ENCODE measurements around the gene MOCS2. TPM values are rescaled to one million over a fixed set of nuclear protein-coding genes. Genes with fewer than 3 reads are reported as not detected.

MOCS2 gene
- polyA plus RNA-seq, 12 donors = 40.3 to 59.4 (median 52.6) TPM; not detected in 1

- DNase-seq = no peak
These were observed 9.0 kb downstream of the MOCS2 start for GRCh38 chr5:53100606-53101005.

- no peak for DNase-seq
These were observed 10.0 kb downstream of the MOCS2 start for GRCh38 chr5:53099546-53099945.

DNA sequence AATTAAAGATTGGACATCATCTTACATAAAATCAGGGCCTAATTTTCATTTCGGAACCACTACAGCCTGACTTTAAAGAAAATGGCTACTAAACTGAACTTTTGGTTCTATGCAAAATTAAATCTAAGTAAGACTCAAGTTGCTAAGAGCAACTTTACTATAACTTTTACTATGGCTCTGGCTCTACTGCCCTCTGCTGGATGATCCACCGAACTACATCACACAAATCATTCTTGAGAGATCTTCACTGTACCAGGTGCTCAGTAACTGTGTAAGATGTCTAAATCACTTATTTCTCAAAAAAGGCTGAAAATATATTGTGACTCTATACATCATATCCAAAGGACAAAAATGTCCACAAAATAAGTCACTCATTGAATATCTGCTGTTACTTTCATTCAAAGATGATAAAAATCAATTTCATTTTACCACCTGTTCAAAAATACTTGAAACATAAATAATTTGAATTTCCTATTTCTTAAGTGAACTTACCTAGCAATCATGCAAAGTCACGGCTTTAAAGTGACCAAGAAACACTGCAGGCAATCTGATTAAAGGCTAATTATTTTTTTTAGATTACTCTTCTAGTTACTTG lies 13.5 kb downstream of the MOCS2 start:
- DNase-seq = peak; percentile 77

- no peak for DNase-seq
These were observed 14.3 kb downstream of the MOCS2 start for GRCh38 chr5:53095217-53095616.

DNA sequence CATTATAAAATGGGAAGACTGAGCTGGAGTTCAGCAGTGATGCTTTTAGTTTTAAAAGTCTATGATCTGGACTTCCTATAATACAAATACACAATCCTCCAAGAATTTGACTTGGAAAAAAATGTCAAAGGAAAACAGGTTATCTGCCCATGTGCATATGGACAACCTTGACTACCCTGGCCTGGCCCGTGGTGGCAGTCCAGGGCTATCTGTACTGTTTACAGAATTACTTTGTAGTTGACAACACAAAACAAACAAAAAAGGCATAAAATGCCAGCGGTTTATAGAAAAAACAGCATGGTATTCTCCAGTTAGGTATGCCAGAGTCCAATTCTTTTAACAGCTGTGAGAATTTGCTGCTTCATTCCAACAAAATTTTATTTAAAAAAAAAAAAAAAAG lies 17.3 kb downstream of the MOCS2 start:
- no peak for DNase-seq

GRCh38 chr5:53091289-53091688 lies 18.3 kb downstream of the MOCS2 start:
- no peak for DNase-seq

DNA sequence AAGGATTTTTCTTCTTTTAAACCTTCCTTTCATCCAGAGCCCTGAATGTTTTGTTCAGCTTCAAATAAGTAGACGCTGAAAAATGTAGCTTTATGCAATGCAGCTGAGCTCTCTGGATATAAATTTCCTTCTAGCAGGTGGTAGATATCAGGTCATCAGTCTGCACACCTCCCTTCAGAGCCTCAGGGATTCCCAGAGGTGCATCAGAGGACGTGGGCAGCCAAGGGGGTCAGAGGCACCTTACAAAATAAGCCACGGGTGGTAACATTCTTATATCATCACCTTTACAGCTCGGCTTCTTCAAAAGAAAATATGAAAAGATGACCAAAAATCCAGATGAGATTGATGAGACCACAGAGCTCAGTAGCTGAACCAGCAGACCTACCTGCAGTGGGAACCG lies 19.3 kb downstream of the MOCS2 start:
- no peak for DNase-seq

- no peak for DNase-seq
These were observed 20.0 kb downstream of the MOCS2 start for GRCh38 chr5:53089481-53089991.

DNA sequence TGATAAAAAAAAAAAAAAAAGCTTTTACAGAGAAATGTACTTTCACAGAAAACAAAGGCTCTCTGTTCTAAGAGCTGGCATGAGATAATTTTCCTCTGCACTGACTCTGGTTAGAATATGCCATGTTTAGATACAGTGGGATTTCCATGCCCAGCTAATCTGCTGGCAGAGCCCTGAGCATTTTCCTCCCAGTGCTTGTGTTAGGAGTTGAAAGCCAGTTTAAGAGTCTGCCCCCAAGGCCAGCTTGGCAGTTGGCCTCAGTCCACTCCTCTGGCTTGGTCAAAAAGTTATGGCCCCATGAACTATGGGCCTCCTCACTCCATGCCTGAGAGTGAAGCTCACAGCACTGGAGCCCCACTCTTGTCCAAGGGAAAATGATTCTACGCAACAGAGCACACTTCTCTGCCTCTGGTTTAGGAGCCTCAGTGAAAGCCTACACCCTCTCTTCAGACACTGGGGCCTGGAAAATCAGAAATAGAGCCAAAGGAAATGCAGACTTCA lies 21.9 kb downstream of the MOCS2 start:
- DNase-seq = peak; percentile 61

GRCh38 chr5:53087171-53087570 lies 22.4 kb downstream of the MOCS2 start:
- DNase-seq = no peak

DNA sequence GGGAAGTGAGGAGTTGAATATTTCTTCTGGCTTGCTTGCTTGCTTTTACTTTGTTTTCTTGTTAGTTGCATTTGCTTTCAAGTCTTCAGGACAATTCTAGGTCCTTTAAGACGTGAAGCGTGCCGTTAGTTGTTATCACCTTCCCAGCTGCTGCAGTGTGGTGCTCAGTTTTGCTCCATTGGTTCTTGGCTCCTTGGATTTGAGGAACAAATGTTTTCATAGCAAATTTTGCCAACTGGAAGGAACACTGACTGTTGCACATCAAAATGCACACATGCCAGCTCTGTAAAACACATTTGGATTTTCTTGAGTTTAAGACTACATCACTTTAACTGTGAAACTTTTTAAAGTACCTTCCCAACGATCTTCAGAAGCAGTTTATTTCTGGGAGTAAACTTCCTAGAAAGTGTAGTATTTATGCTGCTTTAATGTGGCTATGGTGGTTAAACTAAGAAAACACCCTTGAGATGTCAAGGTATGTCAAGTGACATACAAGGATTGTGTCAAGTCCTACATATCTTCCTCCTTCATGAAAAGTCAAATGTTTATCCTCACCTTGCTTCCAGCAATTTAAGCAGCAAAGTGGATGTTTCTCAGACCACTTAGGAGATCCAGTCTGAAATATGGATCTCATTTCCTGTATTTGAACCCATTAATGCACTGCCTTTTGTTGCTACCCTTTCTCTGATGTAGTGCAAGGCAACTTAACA lies 24.9 kb downstream of the MOCS2 start:
- DNase-seq = peak; percentile 73

GRCh38 chr5:53083927-53084326 lies 25.6 kb downstream of the MOCS2 start:
- peak; percentile 51 for DNase-seq

GRCh38 chr5:53080271-53080670 lies 29.3 kb downstream of the MOCS2 start:
- DNase-seq = no peak

- peak; percentile 71 for DNase-seq
These were observed 33.5 kb downstream of the MOCS2 start for GRCh38 chr5:53076014-53076583.

- DNase-seq = peak; percentile 56
These were observed 36.2 kb downstream of the MOCS2 start for GRCh38 chr5:53073348-53073747.

- DNase-seq = no peak
These were observed 37.8 kb downstream of the MOCS2 start for GRCh38 chr5:53071738-53072137.

DNA sequence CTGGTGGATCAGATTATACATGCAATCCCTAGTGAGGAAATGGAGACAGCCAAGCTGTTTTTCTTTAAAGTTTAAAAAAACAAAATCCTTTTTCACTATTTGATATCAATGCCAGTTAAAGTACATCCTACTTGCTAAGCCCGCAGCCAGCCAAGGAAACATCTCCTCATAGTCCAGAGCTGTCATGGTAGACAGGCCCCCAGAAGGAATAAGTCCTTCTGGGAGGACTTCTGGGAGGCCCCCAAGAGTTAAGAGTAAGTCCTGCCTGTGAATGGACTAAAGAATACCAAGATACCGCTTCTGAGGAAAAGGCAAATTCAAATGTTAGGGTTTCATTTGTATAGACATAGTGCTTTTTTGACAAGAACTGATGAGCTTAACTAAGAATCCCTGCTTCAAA lies 38.3 kb downstream of the MOCS2 start:
- no peak for DNase-seq

DNA sequence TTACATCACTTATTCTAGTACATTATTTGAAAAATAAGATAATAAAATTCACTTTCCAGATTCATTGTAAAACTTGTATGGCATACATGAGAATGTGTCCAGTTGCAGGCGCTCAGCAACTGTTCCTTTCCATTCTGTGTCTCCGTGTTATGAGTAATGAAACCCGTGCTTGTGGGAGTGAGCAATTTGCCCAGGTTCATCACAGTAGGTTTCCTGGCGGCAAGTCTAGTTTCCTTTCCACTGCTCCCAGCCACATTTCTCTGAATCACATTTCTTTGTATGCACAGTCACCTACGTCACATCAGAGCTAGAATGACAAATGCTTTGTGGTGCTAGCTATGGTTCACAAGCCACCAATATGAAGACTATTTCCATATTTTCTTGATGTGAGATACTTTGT lies 39.9 kb downstream of the MOCS2 start:
- DNase-seq = no peak

- DNase-seq = peak; percentile 64
These were observed 41.2 kb downstream of the MOCS2 start for GRCh38 chr5:53068291-53068836.

DNA sequence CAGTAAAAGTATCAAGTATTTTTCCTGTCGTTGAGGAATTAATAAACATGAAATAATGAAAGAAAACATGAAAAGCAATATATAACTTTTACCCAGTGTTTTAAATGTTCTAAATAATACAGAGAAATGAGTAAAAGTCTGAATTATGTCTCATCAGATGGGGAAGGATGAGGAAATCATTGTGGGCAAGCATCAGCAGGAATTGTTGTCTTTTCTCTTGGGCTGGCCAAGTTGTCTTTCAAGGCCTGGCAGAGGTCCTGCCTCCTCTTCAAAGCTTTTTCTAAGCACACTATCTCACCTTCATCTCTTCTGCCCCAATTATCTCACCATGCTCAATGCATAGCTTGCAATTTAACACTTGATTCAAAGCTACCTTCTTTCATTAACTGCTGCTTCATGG lies 41.9 kb downstream of the MOCS2 start:
- DNase-seq = no peak

DNA sequence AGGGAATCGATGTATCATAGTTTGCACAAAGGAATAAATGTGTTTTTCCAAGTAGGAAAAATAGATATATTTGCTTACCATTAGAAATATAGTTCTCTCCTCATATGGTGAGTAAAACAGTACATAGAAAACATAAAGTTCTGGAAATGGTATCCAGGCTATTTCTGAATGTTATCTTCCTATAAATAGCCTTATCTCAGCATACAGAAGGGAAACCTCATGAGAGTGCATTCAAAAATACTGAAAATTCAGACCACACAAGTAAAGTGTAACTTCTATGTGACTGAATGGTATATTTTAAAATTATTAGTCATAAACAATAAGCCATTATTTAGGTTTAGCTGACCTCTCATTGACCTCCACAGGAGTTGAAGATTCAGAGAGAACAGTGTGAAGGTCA lies 43.5 kb downstream of the MOCS2 start:
- DNase-seq = no peak

DNA sequence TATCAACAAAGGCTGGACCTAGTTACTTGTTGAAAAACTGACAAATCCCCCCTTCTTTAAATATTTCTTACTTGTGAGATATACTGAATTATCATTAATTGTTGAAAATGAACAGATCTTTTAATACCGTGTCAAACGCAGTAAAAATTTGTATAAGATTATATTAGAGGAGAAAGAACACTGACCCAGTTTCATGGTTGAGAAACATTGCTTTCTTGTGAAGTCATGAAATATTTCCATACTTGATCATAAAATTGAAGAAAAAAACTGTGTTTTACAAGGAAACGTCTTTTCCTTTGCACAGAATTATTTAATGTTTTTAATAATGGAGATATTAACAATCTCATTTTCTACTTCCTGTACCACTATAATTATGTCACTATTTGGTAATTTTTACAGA lies 45.8 kb downstream of the MOCS2 start:
- DNase-seq = no peak

DNA sequence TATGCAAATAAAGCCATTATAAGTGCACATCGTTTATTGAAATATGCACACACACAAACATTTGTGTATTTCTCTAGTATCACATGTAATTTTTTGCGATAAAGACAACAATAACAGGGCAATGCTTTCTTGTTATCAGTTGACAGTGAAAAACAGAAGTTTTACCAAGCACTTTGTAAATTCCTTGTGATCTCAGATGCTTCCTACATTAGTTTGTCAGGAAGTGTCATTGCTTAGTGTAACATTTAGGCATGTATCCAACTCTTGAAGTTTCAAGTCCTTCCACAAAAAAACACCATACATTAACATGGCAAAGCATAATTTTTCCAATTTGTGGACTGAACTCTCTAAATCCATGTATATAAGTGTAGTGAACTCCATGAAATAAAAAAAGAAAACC lies 46.4 kb downstream of the MOCS2 start:
- DNase-seq = no peak

All from muscle of arm (tissue), 12 donors.